Bronchial epithelial cell (primary cell): Measurements from ENCODE around the gene H2AZ2. TPM values are rescaled to one million over a fixed set of nuclear protein-coding genes. Genes with fewer than 3 reads are reported as not detected.
A peak's percentile ranks its signal among the peaks of the same experiment; 100 is the strongest.

Experiments
- DNase-seq: peaks from one replicate; pipeline ENCODE4 v3.0.0-alpha.2; 2010; ENCODE audit warnings: low read depth
- FAIRE-seq: peaks from 2 replicates; lab custom pipeline; 2011; peaks lifted over from hg19 to GRCh38; lab: Jason Lieb, UNC
- H3K27me3 ChIP-seq: 2 replicates; pipeline ENCODE4 v1.5.1; 2011; ENCODE audit warnings: low read length; ENCODE audit not compliant: control insufficient read depth, insufficient read depth
- H3K36me3 ChIP-seq: 2 replicates; pipeline ENCODE4 v1.5.1; 2011; ENCODE audit warnings: low read length; ENCODE audit not compliant: control insufficient read depth, insufficient read depth
- H3K4me3 ChIP-seq: 2 replicates; pipeline ENCODE4 v1.5.1; 2011; ENCODE audit warnings: mild to moderate bottlenecking, low read depth, low read length, control low read depth
- CTCF ChIP-seq: IDR thresholded peaks from 2 replicates; pipeline ENCODE4 v1.5.1; 2011; ENCODE audit warnings: mild to moderate bottlenecking, moderate library complexity, low read length, control low read depth, inconsistent platforms; ENCODE audit not compliant: insufficient read depth, severe bottlenecking
- total RNA-seq: library from RNA; depleted of rRNA; stranded (reverse); fragments of >200 nt; gene quantifications from 2 replicates; pipeline ENCODE4 v1.2.1, GENCODE V29; 2014

H2AZ2 gene
- total RNA-seq, 1 donor from 2014 or later: 140 TPM

DNA sequence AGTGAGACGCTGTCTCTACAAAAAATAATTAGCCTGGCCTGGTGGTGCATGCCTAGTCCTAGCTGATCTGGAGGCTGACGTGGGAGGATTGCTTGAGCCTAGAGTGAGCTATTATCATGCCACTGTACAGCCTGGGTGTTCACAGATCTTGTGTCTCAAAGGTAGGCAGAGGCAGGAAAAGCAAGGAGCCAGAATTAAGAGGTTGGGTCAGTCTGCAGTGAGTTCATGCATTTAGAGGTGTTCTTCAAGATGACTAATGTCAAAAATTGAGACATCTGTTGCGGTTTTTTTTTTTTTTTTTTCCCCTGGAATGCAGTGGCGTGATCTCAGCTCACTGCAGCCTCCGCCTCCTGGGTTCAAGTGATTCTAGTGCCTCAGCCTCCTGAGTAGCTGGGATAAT lies 46.0 kb downstream of the H2AZ2 start:
- DNase-seq (peak; percentile 70), FAIRE-seq (no peak)
- Histone ChIP-seq H3K4me3 (no peak overlapping the region), H3K36me3 (peaks cover 23% of the 10 kb centered on the region), H3K27me3 (no peaks in the 10 kb centered on the region)
- TF ChIP-seq CTCF: no peak

DNA sequence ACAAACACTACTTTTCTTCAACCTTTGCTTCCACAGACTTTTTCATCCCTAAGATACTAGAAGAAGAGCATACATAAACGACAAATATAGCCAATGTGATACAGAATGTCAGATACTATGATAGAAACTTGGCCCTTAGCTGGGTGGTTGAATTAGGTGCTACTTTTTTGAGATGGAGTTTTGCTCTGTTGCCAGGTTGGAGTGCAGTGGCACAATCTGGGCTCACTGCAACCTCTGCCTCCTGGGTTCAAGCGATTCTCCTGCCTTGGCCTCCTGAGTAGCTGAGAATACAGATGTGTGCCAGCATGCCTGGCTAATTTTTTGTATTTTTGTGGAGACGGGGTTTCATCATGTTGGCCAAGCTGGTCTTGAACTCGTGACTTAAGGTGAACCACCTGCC lies 47.9 kb downstream of the H2AZ2 start:
- H3K27me3 ChIP-seq: no peaks in the 10 kb centered on the region
- FAIRE-seq (no peak), DNase-seq (no peak)
- no peak overlapping the region for H3K4me3 ChIP-seq
- no peak for TF ChIP-seq CTCF
- peaks cover 23% of the 10 kb centered on the region for H3K36me3 ChIP-seq

GRCh38 chr7:44798649-44799305 lies 49.1 kb downstream of the H2AZ2 start:
- no peak for TF ChIP-seq CTCF
- no peak for FAIRE-seq
- H3K27me3 ChIP-seq: no peaks in the 10 kb centered on the region
- no peak overlapping the region for H3K4me3 ChIP-seq
- DNase-seq: no peak
- peaks cover 23% of the 10 kb centered on the region for H3K36me3 ChIP-seq

DNA sequence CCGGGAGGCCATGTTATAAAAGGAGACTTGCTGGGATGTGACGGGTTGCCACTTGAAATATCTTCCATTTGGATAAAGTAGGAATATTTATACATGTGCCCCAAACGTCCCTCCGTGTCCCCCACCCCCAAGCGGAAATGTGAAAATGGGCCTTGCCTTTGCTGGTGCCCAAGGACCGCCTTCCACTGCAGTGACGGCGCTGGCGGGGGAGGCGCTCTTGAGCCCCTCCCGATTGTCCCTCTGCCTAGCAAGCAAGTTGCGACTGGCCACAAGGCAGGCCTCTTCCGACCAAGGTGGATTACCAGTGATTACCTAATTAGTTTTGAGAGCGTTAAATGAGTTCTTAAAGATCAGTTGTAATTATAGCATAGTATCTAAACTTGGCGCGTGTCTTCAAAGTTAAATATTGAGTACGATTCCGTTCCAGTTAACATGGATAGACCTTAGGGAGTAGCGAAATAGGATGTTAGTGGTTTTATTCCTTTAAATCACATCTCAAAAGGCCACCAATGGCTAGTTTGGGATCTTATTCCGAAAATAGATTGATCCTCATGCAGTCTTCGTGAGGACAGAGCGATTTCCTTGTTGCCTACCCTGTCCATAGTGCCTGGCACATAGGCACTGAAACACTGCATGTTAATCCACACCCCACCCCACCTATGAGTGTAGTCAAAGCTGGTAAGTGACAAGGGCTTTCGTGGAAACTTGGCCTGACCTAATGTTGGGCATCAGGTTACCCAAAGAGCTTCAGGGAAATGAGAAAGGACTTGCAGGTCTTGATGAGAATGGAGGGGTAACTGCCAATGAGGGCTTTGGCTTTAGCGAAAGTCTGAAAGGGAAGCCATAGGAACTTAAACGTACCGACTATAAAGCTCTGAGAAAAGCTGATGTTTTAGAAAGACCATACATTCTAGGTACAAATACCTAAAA lies 50.3 kb downstream of the H2AZ2 start:
- peak; percentile 49 for TF ChIP-seq CTCF
- H3K4me3 ChIP-seq: peak overlapping the region; percentile 91
- DNase-seq (peak; percentile 89), FAIRE-seq (no peak)
- no peaks in the 10 kb centered on the region for H3K27me3 ChIP-seq
- peaks cover 21% of the 10 kb centered on the region for H3K36me3 ChIP-seq

DNA sequence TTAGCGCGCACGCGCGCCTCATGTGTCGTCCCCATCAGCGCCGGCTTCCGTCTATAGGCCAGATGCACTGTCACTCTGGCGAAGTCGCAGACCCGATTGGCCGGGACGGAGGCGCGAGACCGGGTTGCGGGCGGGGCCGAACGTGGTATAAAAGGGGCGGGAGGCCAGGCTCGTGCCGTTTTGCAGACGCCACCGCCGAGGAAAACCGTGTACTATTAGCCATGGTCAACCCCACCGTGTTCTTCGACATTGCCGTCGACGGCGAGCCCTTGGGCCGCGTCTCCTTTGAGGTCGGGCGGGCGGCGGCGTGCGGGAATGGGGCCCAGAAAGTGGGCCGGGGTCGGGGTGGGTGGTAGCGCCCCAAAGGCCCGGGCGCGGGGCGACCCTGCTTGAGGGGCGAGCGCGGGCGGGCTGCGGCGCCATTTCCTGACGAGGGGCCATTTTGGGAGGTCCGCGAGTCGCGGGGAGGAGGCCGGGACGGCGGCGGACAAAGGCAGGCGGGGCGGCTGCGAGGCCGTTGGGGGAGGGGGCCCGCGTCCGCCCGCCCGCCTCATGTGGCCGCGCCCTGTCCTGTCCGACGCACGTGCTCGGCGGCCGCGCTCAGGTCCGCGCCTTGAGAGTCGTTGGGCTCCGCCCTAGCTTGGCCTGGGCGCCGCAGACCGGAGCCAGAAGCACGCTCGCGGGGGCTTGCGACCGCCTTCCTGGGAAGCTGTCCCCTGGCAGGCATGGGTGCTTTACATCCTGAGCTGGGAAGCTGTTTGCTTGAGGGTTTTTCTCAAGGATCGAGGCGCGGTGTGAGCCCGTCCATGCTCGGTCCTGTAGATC lies 51.2 kb downstream of the H2AZ2 start, which contains the start of gene PPIA:
TSS of gene PPIA (plus strand) at position 178 of the 825 bp plus-strand sequence. CDS start at position 222, 44 bp downstream.
- DNase-seq (peak; percentile 88), FAIRE-seq (no peak)
- H3K4me3 ChIP-seq: peak within 1 kb of the TSS; percentile 91
- peaks cover 16% of the 10 kb centered on the region for H3K36me3 ChIP-seq
- no peaks in the 10 kb centered on the region for H3K27me3 ChIP-seq
- TF ChIP-seq CTCF: no peak
